HTR-8/SVneo (cell line): ENCODE results near the gene UNKL.
A peak's percentile ranks its signal among the peaks of the same experiment; 100 is the strongest.

Source experiments
- DNase-seq: peaks from one replicate; pipeline ENCODE4 v3.0.0; 2011; ENCODE audit warnings: low spot score, mixed read lengths; ENCODE audit not compliant: insufficient read length
- FAIRE-seq: peaks from 2 replicates; lab custom pipeline; 2011; peaks lifted over from hg19 to GRCh38; lab: Jason Lieb, UNC

Gene UNKL

GRCh38 chr16:1343428-1344242 is 70.9 kb downstream of the UNKL start:
- no peak for FAIRE-seq
- no peak for DNase-seq

GRCh38 chr16:1342526-1343427 is 71.7 kb downstream of the UNKL start:
- FAIRE-seq (peak; percentile 99), DNase-seq (peak; percentile 96)

- DNase-seq (no peak), FAIRE-seq (no peak)
Measured at GRCh38 chr16:1341495-1342420, 72.7 kb downstream of the UNKL start.

GRCh38 chr16:1340730-1341494 is 73.6 kb downstream of the UNKL start:
- FAIRE-seq = no peak
- no peak for DNase-seq

- no peak for DNase-seq
- FAIRE-seq = no peak
Measured at GRCh38 chr16:1338855-1339675, 75.4 kb downstream of the UNKL start.

GRCh38 chr16:1338119-1338730 is 76.3 kb downstream of the UNKL start:
- FAIRE-seq = no peak

GRCh38 chr16:1337486-1337885 is 77.0 kb downstream of the UNKL start:
- DNase-seq = no peak
- FAIRE-seq = no peak

More at GRCh38 chr16:1338119-1338730, 76.3 kb downstream of the UNKL start:
- no peak for DNase-seq

- DNase-seq = no peak
- no peak for FAIRE-seq
Measured at GRCh38 chr16:1336619-1337018, 77.9 kb downstream of the UNKL start.

GRCh38 chr16:1335996-1336395 is 78.5 kb downstream of the UNKL start:
- DNase-seq (no peak), FAIRE-seq (no peak)

- FAIRE-seq (no peak), DNase-seq (no peak)
Measured at GRCh38 chr16:1335211-1335971, 79.1 kb downstream of the UNKL start.

- no peak for FAIRE-seq
Measured at GRCh38 chr16:1334739-1335138, 79.8 kb downstream of the UNKL start.

GRCh38 chr16:1333854-1334700 is 80.4 kb downstream of the UNKL start:
- DNase-seq = no peak
- FAIRE-seq = no peak

More at GRCh38 chr16:1334739-1335138, 79.8 kb downstream of the UNKL start:
- no peak for DNase-seq

GRCh38 chr16:1333149-1333812 is 81.2 kb downstream of the UNKL start, which contains the start of gene BAIAP3:
BAIAP3 (plus strand) TSS chr16:1333645; CDS start chr16:1338550, 4,905 bp downstream.
- no peak for FAIRE-seq
- DNase-seq = peak; percentile 37

GRCh38 chr16:1332618-1333148 is 81.8 kb downstream of the UNKL start:
- no peak for FAIRE-seq
- no peak for DNase-seq
